K562 (cell line): ENCODE data around the gene KRT83. TPM values are rescaled to one million over a fixed set of nuclear protein-coding genes. Genes with fewer than 3 reads are reported as not detected.
A peak's percentile ranks its signal among the peaks of the same experiment; 100 is the strongest.

ENCODE experiments used
- ATAC-seq: fragments of 200-7000 bp; cut with Tn5 transposase; 3 replicates; pipeline ENCODE4 v1.9.1; 2020; ENCODE audit warnings: moderate library complexity
- BruUV-seq: library from RNA; stranded (reverse); fragments of 400-500 nt; replicated peaks from 2 replicates; lab custom pipeline; 2021; lab: Mats Ljungman, UMichigan
- CTCF ChIA-PET: fragments of 300-600 bp; formaldehyde crosslinking; extraction: SDS; loops from one replicate; lab custom pipeline; 2021; ENCODE audit warnings: low intra/inter-chr PET ratio; lab: Yijun Ruan, JAX
- POLR2A ChIA-PET: fragments of 300-600, 350-650 bp; sonication (Branson Sonifier 250); formaldehyde crosslinking; extraction: SDS; loops from one replicate; lab custom pipeline; 2021; ENCODE audit warnings: antibody characterized with exemption, inconsistent platforms; lab: Yijun Ruan, JAX
- DNase-seq, 4 experiments: peaks; one replicate each; pipeline versions ENCODE4 v3.0.0 to v3.0.0-alpha.2; 2011 to 2018; ENCODE audit warnings: low spot score in 3 of 4, mixed read lengths in 3 of 4; ENCODE audit errors: extremely low read depth in 1 of 4
- FAIRE-seq: peaks from 2 replicates; lab custom pipeline; 2011; peaks lifted over from hg19 to GRCh38; lab: Jason Lieb, UNC
- H2AFZ ChIP-seq: 2 replicates; pipeline ENCODE4 v1.6.0; 2011; ENCODE audit warnings: low read depth, low read length, control low read depth, inconsistent platforms
- H3K27ac ChIP-seq: fragments of 200-600 bp; 3 replicates; pipeline ENCODE4 v1.8.0; 2011; ENCODE audit warnings: low read depth, mild to moderate bottlenecking, control low read depth, inconsistent platforms, low read length, moderate library complexity, mixed read lengths; ENCODE audit errors: extremely low read depth
- H3K27me3 ChIP-seq, 2 experiments: fragments of 300-600 bp in 1 of 2; 2 replicates in 1 of 2; 3 replicates in 1 of 2; pipeline versions ENCODE4 v1.6.0 to v1.8.0; 2011; ENCODE audit warnings: inconsistent platforms in 2 of 2, low read length in 2 of 2, mild to moderate bottlenecking in 1 of 2, mixed read lengths in 1 of 2, moderate library complexity in 1 of 2; ENCODE audit not compliant: control insufficient read depth in 2 of 2, insufficient read depth in 2 of 2
- H3K36me3 ChIP-seq: fragments of 300-600 bp; 3 replicates; pipeline ENCODE4 v1.8.0; 2011; ENCODE audit warnings: mild to moderate bottlenecking, low read length, inconsistent platforms; ENCODE audit not compliant: control insufficient read depth, insufficient read depth
- H3K4me1 ChIP-seq, 2 experiments: fragments of 200-600 bp in 1 of 2; replicated peaks in 1 of 2; 2 replicates in 1 of 2; 3 replicates in 1 of 2; pipeline versions ENCODE4 v1.5.1 to v1.8.0; 2011; ENCODE audit warnings: inconsistent platforms in 2 of 2, low read length in 2 of 2, mild to moderate bottlenecking in 1 of 2, mixed read lengths in 1 of 2, moderate library complexity in 1 of 2; ENCODE audit not compliant: control insufficient read depth in 2 of 2, insufficient read depth in 2 of 2
- H3K4me2 ChIP-seq: 2 replicates; pipeline ENCODE4 v1.6.1; 2011; ENCODE audit warnings: low read length, control low read depth, inconsistent platforms, mixed read lengths; ENCODE audit not compliant: insufficient read depth
- H3K4me3 ChIP-seq: fragments of 200-600 bp; sonication (generic), shearing (Covaris generic); 2 replicates; pipeline ENCODE4 v1.5.1; 2016; ENCODE audit warnings: control low read depth, inconsistent platforms
- H3K79me2 ChIP-seq: fragments of 200-600 bp; 3 replicates; pipeline ENCODE4 v1.8.0; 2011; ENCODE audit warnings: low read length, inconsistent platforms; ENCODE audit not compliant: control insufficient read depth, insufficient read depth
- H3K9ac ChIP-seq, 2 experiments: 2 replicates each; pipeline versions ENCODE4 v1.6.0 to v1.6.1; 2011; ENCODE audit warnings: low read depth in 2 of 2, low read length in 2 of 2, control low read depth in 1 of 2, inconsistent platforms in 1 of 2, mild to moderate bottlenecking in 1 of 2, mixed read lengths in 1 of 2; ENCODE audit not compliant: insufficient read depth in 1 of 2
- H3K9me1 ChIP-seq: one replicate; pipeline ENCODE4 v1.6.0; 2011; ENCODE audit warnings: inconsistent platforms, mild to moderate bottlenecking, low read length, moderate library complexity; ENCODE audit not compliant: control insufficient read depth, insufficient read depth
- H3K9me3 ChIP-seq: replicated peaks from 2 replicates; pipeline ENCODE4 v1.5.1; 2011; ENCODE audit warnings: low read depth, low read length, inconsistent platforms; ENCODE audit not compliant: control insufficient read depth, insufficient read depth
- H4K20me1 ChIP-seq: replicated peaks from 2 replicates; pipeline ENCODE4 v1.6.1; 2011; ENCODE audit warnings: low read length, inconsistent platforms, mixed read lengths; ENCODE audit not compliant: control insufficient read depth, insufficient read depth
- ARID1B ChIP-seq: fragments of 450-650 bp; IDR thresholded peaks from 2 replicates; pipeline ENCODE4 v1.6.1; 2016; ENCODE audit warnings: antibody characterized with exemption, mild to moderate bottlenecking, inconsistent platforms
- ATF3 ChIP-seq, 2 experiments: fragments of 450-650 bp in 1 of 2; sonication (generic) in 1 of 2; formaldehyde crosslinking in 1 of 2; IDR thresholded peaks in 1 of 2; conservative IDR thresholded peaks in 1 of 2; 2 replicates each; pipeline versions ENCODE4 v1.6.1 to v1.8.1; 2016 to 2023; ENCODE audit warnings: mild to moderate bottlenecking in 2 of 2, moderate library complexity in 2 of 2, inconsistent platforms in 1 of 2, missing genetic modification reagents in 1 of 2
- CHCHD3 ChIP-seq: fragments of 250-450 bp; sonication (Bioruptor Pico); IDR thresholded peaks from 2 replicates; pipeline ENCODE4 v2.1.2; 2022; ENCODE audit warnings: mild to moderate bottlenecking
- CREB3 ChIP-seq: fragments of 450-650 bp; conservative IDR thresholded peaks from 2 replicates; pipeline ENCODE4 v1.6.1; 2016; ENCODE audit warnings: missing genetic modification characterization, low read depth, mild to moderate bottlenecking, missing compliant biosample characterization, moderate library complexity
- CXXC5 ChIP-seq: fragments of 250-450 bp; sonication (Bioruptor Pico); IDR thresholded peaks from 2 replicates; pipeline ENCODE4 v1.8.0; 2022; ENCODE audit warnings: inconsistent platforms, mild to moderate bottlenecking, moderate library complexity
- ERF ChIP-seq: fragments of 450-650 bp; formaldehyde crosslinking; IDR thresholded peaks from 2 replicates; pipeline ENCODE4 v1.4.0; 2020; ENCODE audit warnings: mild to moderate bottlenecking, mixed read lengths
- HNRNPUL1 ChIP-seq: fragments of 200-400 bp; formaldehyde crosslinking; IDR thresholded peaks from 2 replicates; pipeline ENCODE4 v1.6.1; 2017; ENCODE audit warnings: low read length
- MAFG ChIP-seq: fragments of 450-650 bp; conservative IDR thresholded peaks from 2 replicates; pipeline ENCODE4 v1.6.1; 2016; ENCODE audit warnings: missing genetic modification characterization, missing compliant biosample characterization
- MTA1 ChIP-seq: fragments of 450-650 bp; IDR thresholded peaks from 2 replicates; pipeline ENCODE4 v1.6.1; 2017; ENCODE audit warnings: borderline replicate concordance
- NR4A1 ChIP-seq, 2 experiments: fragments of 250-450 bp in 1 of 2; fragments of 450-650 bp in 1 of 2; sonication (Bioruptor Pico) in 1 of 2; IDR thresholded peaks; 2 replicates each; pipeline versions ENCODE4 v1.4.0 to v1.6.1; 2016 to 2020; ENCODE audit warnings: mild to moderate bottlenecking in 2 of 2, missing compliant biosample characterization in 1 of 2, missing genetic modification characterization in 1 of 2, moderate library complexity in 1 of 2
- RBBP5 ChIP-seq: fragments of 200-600 bp; sonication (generic); IDR thresholded peaks from 2 replicates; pipeline ENCODE4 v1.6.1; 2012; ENCODE audit warnings: borderline replicate concordance, mild to moderate bottlenecking, low read length, control low read depth, inconsistent platforms; ENCODE audit not compliant: insufficient read depth, poor library complexity, severe bottlenecking
- RFX5 ChIP-seq: IDR thresholded peaks from 2 replicates; pipeline ENCODE4 v1.6.1; 2011; ENCODE audit warnings: low read depth, mild to moderate bottlenecking, improper control_type of control experiment, low read length
- ZNF217 ChIP-seq: sonication (generic); formaldehyde crosslinking; IDR thresholded peaks from 2 replicates; pipeline ENCODE4 v1.8.0; 2022; ENCODE audit warnings: mild to moderate bottlenecking, missing genetic modification reagents
- ZNF316 ChIP-seq: fragments of 450-650 bp; IDR thresholded peaks from 2 replicates; pipeline ENCODE4 v1.6.1; 2016
- WGBS: fragments of 100-300 bp; shearing (Covaris generic); methylation state at CpG from one replicate; pipeline ENCODE4 v1.1.6; 2016; ENCODE audit warnings: low coverage, mixed read lengths; ENCODE audit not compliant: insufficient coverage; ENCODE audit errors: missing lambda C conversion rate; 5-methylcytosine and 5-hydroxymethylcytosine counted together
- in situ Hi-C: fragments of 300-500 bp; cut with MboI; formaldehyde crosslinking; loops from 4 replicates; pipeline ENCODE4 v1.15.0; 2018; ENCODE audit warnings: inconsistent platforms, mixed read lengths
- intact Hi-C: fragments of 100-400 bp; cut with micrococcal nuclease; formaldehyde crosslinking; loops from 2 replicates; pipeline ENCODE4 v1.14.2; 2022
- polyA plus RNA-seq, 8 experiments: library from polyadenylated mRNA; depleted of rRNA in 4 of 8; stranded (reverse) in 5 of 8; unstranded in 3 of 8; fragments of >200 nt; fragmentation: Nextera tagmentation in 2 of 8; fragmentation: Illumina TruSeq in 1 of 8; extraction: Ambion mirVana in 2 of 8; extraction: Trizol in 1 of 8; gene quantifications; 2 replicates each; pipeline versions ENCODE4 v1.2.1 to v1.2.3, GENCODE V29; 2011 to 2014; ENCODE audit warnings: inconsistent platforms in 1 of 8, missing spikeins in 1 of 8
- total RNA-seq, 7 experiments: library from RNA; depleted of rRNA in 6 of 7; stranded (reverse); fragments of >200 nt in 6 of 7; fragmentation: Illumina TruSeq in 2 of 7; extraction: Trizol in 2 of 7; gene quantifications; 2 replicates each; pipeline versions ENCODE4 v1.2.1 to v1.2.3, GENCODE V29; 2011 to 2021; ENCODE audit warnings: low replicate concordance in 1 of 7

Gene KRT83
- total and polyA plus RNA-seq, 9 of the 15 experiments (the other 6 are each of a cell fraction or from before 2014, with no cell fraction given) = not detected

DNA sequence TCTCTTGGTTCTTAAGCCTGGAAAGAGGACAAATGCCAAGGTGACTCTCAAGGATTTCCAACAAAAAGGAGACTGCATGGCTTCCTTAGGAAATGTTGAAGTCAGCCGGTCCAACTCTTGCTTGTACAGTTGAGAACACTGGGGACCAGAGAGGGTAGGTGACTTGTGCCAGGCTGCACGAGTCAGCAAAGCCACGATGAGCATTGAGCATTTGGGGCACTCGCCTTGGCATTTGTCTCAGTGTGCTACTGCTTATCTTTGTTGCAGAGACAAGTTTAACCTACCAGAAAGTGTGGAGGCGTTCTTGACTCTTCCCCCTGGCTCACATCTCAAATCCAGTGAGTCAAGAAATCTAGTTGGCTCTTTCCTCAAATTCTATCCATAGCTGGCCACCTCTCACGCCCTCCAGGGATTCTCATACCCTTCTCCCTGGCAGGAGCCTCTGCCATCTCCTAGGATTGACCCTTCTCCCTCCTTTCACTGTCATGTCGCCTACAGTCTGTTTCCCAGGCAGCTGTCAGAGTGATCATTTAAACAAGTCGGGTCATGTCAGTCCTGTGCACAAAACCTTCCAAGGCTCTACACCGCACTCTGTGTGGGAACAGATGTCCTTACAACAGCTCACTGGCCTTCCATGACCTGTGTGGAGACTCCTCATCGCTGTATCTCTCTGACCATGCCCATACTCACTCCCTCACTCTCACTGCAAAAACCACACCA lies 17.2 kb upstream of the KRT83 start:
- ChIA-PET POLR2A (interaction anchor here (0.6 kb wide), 1 partner anchor 688 kb away, joined by 3 read pairs; no protein-coding TSS in a partner anchor), CTCF (no interaction called here)
- H3K9ac ChIP-seq = no peak overlapping the region
- no peaks in the 10 kb centered on the region for H3K4me1 ChIP-seq
- WGBS = 0% methylated on average over 10 of the region's 10 CpGs
- no peaks in the 10 kb centered on the region for H3K9me1 ChIP-seq
- no TSS peak for BruUV-seq
- H3K9me3 ChIP-seq = no peaks in the 10 kb centered on the region
- H3K27ac ChIP-seq = no peak overlapping the region
- intact Hi-C loops = no loop called here
- in situ Hi-C loops = no loop called here
- no peak overlapping the region for H3K4me3 ChIP-seq
- ATAC-seq (no peak), DNase-seq (no peak), FAIRE-seq (no peak)
- no peaks in the 10 kb centered on the region for H3K36me3 ChIP-seq
- no peaks in the 10 kb centered on the region for H4K20me1 ChIP-seq
- H2AFZ ChIP-seq = no peak overlapping the region
- no peak for TF ChIP-seq ARID1B
- no peak for TF ChIP-seq MTA1
- no peak for TF ChIP-seq RFX5
- TF ChIP-seq HNRNPUL1 = no peak
- no peak for TF ChIP-seq ZNF217 (CRISPR knock-in tag)
- H3K4me2 ChIP-seq = no peak overlapping the region
- H3K79me2 ChIP-seq = no peaks in the 10 kb centered on the region
- H3K27me3 ChIP-seq = peaks cover 0 to 27% of the 10 kb centered on the region in 2 experiments; a peak in 2 of 5 replicates

- FAIRE-seq (no peak), ATAC-seq (no peak), DNase-seq (no peak)
- H3K9me3 ChIP-seq = no peaks in the 10 kb centered on the region
- in situ Hi-C loops (no loop called here), intact Hi-C loops (no loop called here)
- no peaks in the 10 kb centered on the region for H3K9me1 ChIP-seq
- no peaks in the 10 kb centered on the region for H4K20me1 ChIP-seq
- H3K27me3 ChIP-seq = peaks cover 0 to 25% of the 10 kb centered on the region in 2 experiments; a peak in 2 of 5 replicates
- H3K79me2 ChIP-seq = no peaks in the 10 kb centered on the region
- H2AFZ ChIP-seq = no peak overlapping the region
- H3K36me3 ChIP-seq = no peaks in the 10 kb centered on the region
- ChIA-PET POLR2A (interaction anchor here (1.3 kb wide), 1 partner anchor 9 kb away, joined by 3 read pairs; no protein-coding TSS in a partner anchor), CTCF (no interaction called here)
- no peak overlapping the region for H3K9ac ChIP-seq
- WGBS = 0% methylated on average over 1 of the region's 1 CpG
- BruUV-seq = no TSS peak
- no peak overlapping the region for H3K4me2 ChIP-seq
- no peak overlapping the region for H3K27ac ChIP-seq
- no peaks in the 10 kb centered on the region for H3K4me1 ChIP-seq
- H3K4me3 ChIP-seq = no peak overlapping the region
- peak; percentile 71 for TF ChIP-seq MAFG (tag)
- no peak for TF ChIP-seq CHCHD3 (CRISPR knock-in tag)
- TF ChIP-seq ZNF316 = peak; percentile 50
- no peak for TF ChIP-seq CREB3 (tag)
- TF ChIP-seq RBBP5 = no peak
- TF ChIP-seq ATF3 (IDR thresholded peaks at IDR 0.05) = peak; percentile 42; the same call in 1 of the 2 replicates
- TF ChIP-seq ATF3 (CRISPR knock-in tag; conservative IDR thresholded peaks at IDR 0.05) = no peak
- no peak for TF ChIP-seq ERF (CRISPR knock-in tag)
- TF ChIP-seq CXXC5 (CRISPR knock-in tag) = no peak
- no peak for TF ChIP-seq NR4A1 (CRISPR knock-in tag; IDR thresholded peaks at IDR 0.05)
- TF ChIP-seq NR4A1 (tag; IDR thresholded peaks at IDR 0.05) = no peak
These were observed 15.9 kb upstream of the KRT83 start for GRCh38 chr12:52337054-52337453.
